OCI-LY3 (cell line): ENCODE data around the gene TMEM53.

Experiments used
- H2AFZ ChIP-seq: fragments of 200-600, 300-600 bp; shearing (Covaris generic); 2 replicates; pipeline ENCODE4 v1.6.0; 2014; ENCODE audit warnings: antibody characterized with exemption, low read depth, low read length
- H3K27ac ChIP-seq: fragments of 200-600, 300-600 bp; sonication (generic); 2 replicates; pipeline ENCODE4 v1.5.1; 2014; ENCODE audit warnings: mild to moderate bottlenecking, low read length, moderate library complexity, mixed read lengths
- H3K27me3 ChIP-seq: fragments of 200-600, 300-600 bp; sonication (generic); 2 replicates; pipeline ENCODE4 v1.6.1; 2014; ENCODE audit warnings: low read depth, low read length, mixed read lengths
- H3K36me3 ChIP-seq: fragments of 200-600, 300-600 bp; sonication (generic); replicated peaks from 2 replicates; pipeline ENCODE3; 2014; ENCODE audit warnings: low read depth, low read length, mixed read lengths
- H3K4me1 ChIP-seq: fragments of 300-600, 200-600 bp; sonication (generic); 2 replicates; pipeline ENCODE4 v1.6.1; 2014; ENCODE audit warnings: low read length, mixed read lengths
- H3K4me2 ChIP-seq: fragments of 200-600, 300-600 bp; sonication (generic); 2 replicates; pipeline ENCODE4 v1.6.1; 2014; ENCODE audit warnings: low read length, mixed read lengths
- H3K4me3 ChIP-seq: fragments of 300-600, 200-600 bp; sonication (generic); 2 replicates; pipeline ENCODE4 v1.5.1; 2014; ENCODE audit warnings: antibody characterized with exemption, mild to moderate bottlenecking, low read length, moderate library complexity
- H3K79me2 ChIP-seq: fragments of 300-600, 200-600 bp; shearing (Covaris generic); 2 replicates; pipeline ENCODE4 v1.6.1; 2014; ENCODE audit warnings: mild to moderate bottlenecking, low read length, mixed read lengths
- H3K9ac ChIP-seq: fragments of 300-600, 200-600 bp; shearing (Covaris generic); 2 replicates; pipeline ENCODE4 v1.6.0; 2014; ENCODE audit warnings: mild to moderate bottlenecking, low read length, moderate library complexity
- H3K9me3 ChIP-seq: fragments of 200-600, 300-600 bp; shearing (Covaris generic); 2 replicates; pipeline ENCODE4 v1.6.1; 2014; ENCODE audit warnings: low read length, mixed read lengths; ENCODE audit not compliant: insufficient read depth
- H4K20me1 ChIP-seq: fragments of 200-600, 300-600 bp; sonication (generic); 2 replicates; pipeline ENCODE4 v1.6.1; 2016; ENCODE audit warnings: low read length, mixed read lengths; ENCODE audit not compliant: insufficient read depth
- CTCF ChIP-seq: fragments of 200-600, 300-600 bp; sonication (generic); IDR thresholded peaks from 2 replicates; pipeline ENCODE4 v1.5.1; 2014; ENCODE audit warnings: antibody characterized with exemption, low read length, low read depth
- EZH2phosphoT487 ChIP-seq: fragments of 200-600 bp; shearing (Covaris generic); IDR thresholded peaks from 2 replicates; pipeline ENCODE4 v1.6.1; 2018; ENCODE audit warnings: antibody characterized with exemption, mixed run types, low read depth

TMEM53 gene

GRCh38 chr1:44645476-44646244, 28.6 kb downstream of the TMEM53 start:
- H3K9ac ChIP-seq = no peak overlapping the region

DNA sequence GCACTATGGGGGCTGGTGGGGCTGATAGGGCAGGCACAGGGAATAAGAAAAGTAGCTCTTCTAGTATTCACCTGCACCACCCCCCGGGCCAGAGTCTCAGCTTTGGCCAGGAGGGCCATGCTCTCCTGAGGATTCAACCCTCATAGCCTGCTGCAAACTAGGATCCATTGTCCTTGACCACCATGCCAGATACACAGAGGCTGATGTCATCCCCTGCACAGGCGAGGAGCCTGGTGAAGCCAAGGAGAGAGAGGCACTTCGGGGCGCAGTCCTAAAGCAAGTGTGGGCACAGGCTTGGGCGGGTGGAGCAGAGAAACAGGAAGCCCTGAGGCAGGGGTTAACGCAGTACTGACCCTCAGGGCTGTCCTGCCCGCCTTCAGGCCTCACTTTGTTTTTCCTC, 29.5 kb downstream of the TMEM53 start:
- Histone ChIP-seq H3K27me3 (no peaks in the 10 kb centered on the region), H3K4me1 (no peaks in the 10 kb centered on the region), H3K9me3 (no peaks in the 10 kb centered on the region), H3K4me3 (no peak overlapping the region), H3K79me2 (no peaks in the 10 kb centered on the region), H4K20me1 (no peaks in the 10 kb centered on the region), H3K36me3 (no peaks in the 10 kb centered on the region), H2AFZ (no peak overlapping the region), H3K4me2 (no peak overlapping the region), H3K27ac (no peak overlapping the region), H3K9ac (no peak overlapping the region)
- TF ChIP-seq EZH2phosphoT487 (no peak), CTCF (no peak)

More at GRCh38 chr1:44645476-44646244, 28.6 kb downstream of the TMEM53 start:
- TF ChIP-seq CTCF (no peak), EZH2phosphoT487 (no peak)
- H2AFZ ChIP-seq = no peak overlapping the region
- H3K27me3 ChIP-seq = no peaks in the 10 kb centered on the region
- H3K27ac ChIP-seq = no peak overlapping the region
- no peaks in the 10 kb centered on the region for H3K9me3 ChIP-seq
- H3K4me1 ChIP-seq = no peaks in the 10 kb centered on the region
- no peaks in the 10 kb centered on the region for H3K36me3 ChIP-seq
- H4K20me1 ChIP-seq = no peaks in the 10 kb centered on the region
- no peak overlapping the region for H3K4me2 ChIP-seq
- H3K79me2 ChIP-seq = no peaks in the 10 kb centered on the region
- H3K4me3 ChIP-seq = no peak overlapping the region

DNA sequence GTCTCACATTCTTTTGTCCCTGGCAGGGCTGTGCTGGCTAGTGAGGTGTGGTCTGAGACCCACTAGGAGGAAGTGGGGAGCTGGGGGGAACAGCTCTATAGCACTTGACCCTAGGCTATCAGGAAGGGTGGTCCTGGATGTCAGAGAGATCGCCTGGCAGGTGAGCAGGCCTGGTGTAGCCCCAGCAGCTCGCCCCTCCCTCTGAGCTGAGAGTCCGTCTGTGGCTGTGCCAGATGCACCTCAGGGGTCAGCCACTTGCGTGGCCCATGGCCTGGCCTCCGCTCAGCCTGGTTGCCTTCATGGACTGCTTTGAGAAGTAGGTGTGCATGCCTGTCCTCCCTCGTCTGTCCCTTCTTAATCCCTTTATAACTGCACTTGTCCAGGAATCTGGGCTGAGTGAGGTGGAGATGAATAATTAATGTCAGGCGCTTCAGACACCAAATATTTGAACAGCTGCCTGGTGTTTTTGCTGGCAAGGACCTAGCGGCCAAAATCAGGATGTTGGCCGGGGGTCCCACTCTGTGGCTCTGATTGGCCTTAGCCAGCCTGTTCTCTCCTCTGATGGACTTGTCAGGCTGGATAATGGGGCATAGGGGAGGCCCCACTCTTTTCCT, 30.5 kb downstream of the TMEM53 start:
- no peaks in the 10 kb centered on the region for H3K79me2 ChIP-seq
- no peak overlapping the region for H3K9ac ChIP-seq
- H3K36me3 ChIP-seq = peaks cover 5% of the 10 kb centered on the region
- H3K4me2 ChIP-seq = no peak overlapping the region
- H2AFZ ChIP-seq = no peak overlapping the region
- no peaks in the 10 kb centered on the region for H4K20me1 ChIP-seq
- H3K27ac ChIP-seq = no peak overlapping the region
- H3K27me3 ChIP-seq = no peaks in the 10 kb centered on the region
- H3K4me3 ChIP-seq = no peak overlapping the region
- no peak for TF ChIP-seq CTCF
- TF ChIP-seq EZH2phosphoT487 = no peak
- no peaks in the 10 kb centered on the region for H3K9me3 ChIP-seq
- H3K4me1 ChIP-seq = no peaks in the 10 kb centered on the region

DNA sequence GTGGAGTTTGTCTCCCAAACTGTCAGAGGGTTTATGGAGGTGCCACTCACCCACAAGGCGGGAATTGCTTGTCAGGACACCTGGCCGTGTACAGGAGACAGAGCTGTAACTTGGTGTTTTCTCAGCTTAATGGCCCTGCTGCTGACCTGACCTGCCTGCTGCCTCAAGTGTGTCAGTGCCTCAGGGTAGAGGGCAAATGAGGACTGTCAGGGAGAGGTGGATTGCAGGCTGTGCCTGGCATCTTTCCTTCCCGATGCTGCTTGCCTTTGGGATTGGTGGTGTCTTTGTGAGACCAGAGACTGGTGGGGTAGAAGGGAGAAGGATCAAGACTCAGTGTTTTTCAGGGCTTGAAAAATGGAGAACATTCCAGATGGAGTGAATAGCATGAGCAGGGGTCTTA, 31.4 kb downstream of the TMEM53 start:
- H2AFZ ChIP-seq = no peak overlapping the region
- no peaks in the 10 kb centered on the region for H4K20me1 ChIP-seq
- H3K36me3 ChIP-seq = peaks cover 5% of the 10 kb centered on the region
- H3K79me2 ChIP-seq = no peaks in the 10 kb centered on the region
- H3K9ac ChIP-seq = no peak overlapping the region
- TF ChIP-seq EZH2phosphoT487 (no peak), CTCF (no peak)
- no peaks in the 10 kb centered on the region for H3K9me3 ChIP-seq
- no peaks in the 10 kb centered on the region for H3K4me1 ChIP-seq
- no peak overlapping the region for H3K4me2 ChIP-seq
- H3K27me3 ChIP-seq = no peaks in the 10 kb centered on the region
- no peak overlapping the region for H3K27ac ChIP-seq
- no peak overlapping the region for H3K4me3 ChIP-seq
